Esophagus squamous epithelium (tissue), 4 donors: Measurements from ENCODE around the gene ENKD1.

Experiments used
- CTCF ChIP-seq, 6 experiments: fragments of 450-650 bp in 4 of 6; fragments of 200-600 bp in 2 of 6; sonication (generic) in 2 of 6; IDR thresholded peaks; one replicate each; pipeline ENCODE4 v1.5.1; 2016 to 2019; ENCODE audit warnings: antibody characterized with exemption in 6 of 6, mild to moderate bottlenecking in 4 of 6, moderate library complexity in 4 of 6
- POLR2A ChIP-seq, 4 donors: fragments of 450-650 bp; IDR thresholded peaks; one replicate each; pipeline ENCODE4 v1.6.1; 2017; ENCODE audit warnings: antibody characterized with exemption in 4 of 4, mild to moderate bottlenecking in 4 of 4, moderate library complexity in 3 of 4

GRCh38 chr16:67659675-67660563, 6.6 kb downstream of the ENKD1 start, which contains the start of gene ACD:
- TF ChIP-seq POLR2A (IDR thresholded peaks at IDR 0.05): peak in 3 of 4 donors; percentile 48 to 90 (median 67)
- no peak for TF ChIP-seq CTCF (IDR thresholded peaks at IDR 0.05)
